Peyer's patch (tissue), 4 donors: ENCODE results near the gene SLC4A8. TPM values are rescaled to one million over a fixed set of nuclear protein-coding genes. Genes with fewer than 3 reads are reported as not detected.

Experiments used
- DNase-seq, 3 donors: peaks; one replicate each; pipeline ENCODE4 v3.0.0-alpha.2; 2017 to 2019
- H3K27ac ChIP-seq, 4 donors: fragments of 200-600 bp; sonication (generic); one replicate each; pipeline ENCODE4 v1.5.1; 2016 to 2019
- H3K27me3 ChIP-seq, 2 donors: fragments of 200-600 bp; sonication (generic); one replicate each; pipeline ENCODE4 v1.5.1; 2019
- H3K36me3 ChIP-seq, 3 donors: fragments of 200-600 bp; sonication (generic); one replicate each; pipeline ENCODE4 v1.5.1; 2016 to 2019
- H3K4me1 ChIP-seq, 4 donors: fragments of 200-600 bp; sonication (generic); one replicate each; pipeline ENCODE4 v1.5.1; 2016 to 2019
- H3K4me3 ChIP-seq, 4 donors: fragments of 200-600 bp; sonication (generic); 1 replicate in 3 of 4; 2 replicates in 1 of 4; pipeline ENCODE4 v1.5.1; 2016 to 2019; ENCODE audit warnings: mild to moderate bottlenecking in 1 of 4
- H3K9me3 ChIP-seq, 4 donors: fragments of 200-600 bp; sonication (generic); one replicate each; pipeline ENCODE4 v1.5.1; 2016 to 2019; ENCODE audit warnings: mild to moderate bottlenecking in 1 of 4
- POLR2A ChIP-seq, 2 donors: fragments of 450-650 bp; IDR thresholded peaks; one replicate each; pipeline ENCODE4 v1.5.1; 2017; ENCODE audit warnings: antibody characterized with exemption in 2 of 2, mild to moderate bottlenecking in 2 of 2, moderate library complexity in 2 of 2
- total RNA-seq, 4 donors: library from RNA; depleted of rRNA; stranded (reverse); fragments of >200 nt; gene quantifications; one replicate each; pipeline ENCODE4 v1.1.0, GENCODE V29; 2016
- TF ChIP-seq, protein P1 (sequence below), 6 experiments: fragments of 450-650 bp in 4 of 6; fragments of 200-600 bp in 2 of 6; sonication (generic) in 1 of 6; IDR thresholded peaks; one replicate each; pipeline ENCODE4 v1.5.1; 2017 to 2019; ENCODE audit warnings: antibody characterized with exemption in 6 of 6, mild to moderate bottlenecking in 3 of 6, moderate library complexity in 1 of 6

The SLC4A8 gene
- total RNA-seq, 4 donors from 2014 or later = 1.9 to 49.5 (median 7.1) TPM

- Histone ChIP-seq H3K27me3 (no peaks in the 10 kb centered on the region), H3K27ac (no peak overlapping the region), H3K4me1 (no peaks in the 10 kb centered on the region), H3K9me3 (no peaks in the 10 kb centered on the region), H3K36me3 (no peaks in the 10 kb centered on the region), H3K4me3 (no peak overlapping the region)
- no peak for DNase-seq
- no peak for TF ChIP-seq POLR2A (IDR thresholded peaks at IDR 0.05)
- TF ChIP-seq, protein P1, sequence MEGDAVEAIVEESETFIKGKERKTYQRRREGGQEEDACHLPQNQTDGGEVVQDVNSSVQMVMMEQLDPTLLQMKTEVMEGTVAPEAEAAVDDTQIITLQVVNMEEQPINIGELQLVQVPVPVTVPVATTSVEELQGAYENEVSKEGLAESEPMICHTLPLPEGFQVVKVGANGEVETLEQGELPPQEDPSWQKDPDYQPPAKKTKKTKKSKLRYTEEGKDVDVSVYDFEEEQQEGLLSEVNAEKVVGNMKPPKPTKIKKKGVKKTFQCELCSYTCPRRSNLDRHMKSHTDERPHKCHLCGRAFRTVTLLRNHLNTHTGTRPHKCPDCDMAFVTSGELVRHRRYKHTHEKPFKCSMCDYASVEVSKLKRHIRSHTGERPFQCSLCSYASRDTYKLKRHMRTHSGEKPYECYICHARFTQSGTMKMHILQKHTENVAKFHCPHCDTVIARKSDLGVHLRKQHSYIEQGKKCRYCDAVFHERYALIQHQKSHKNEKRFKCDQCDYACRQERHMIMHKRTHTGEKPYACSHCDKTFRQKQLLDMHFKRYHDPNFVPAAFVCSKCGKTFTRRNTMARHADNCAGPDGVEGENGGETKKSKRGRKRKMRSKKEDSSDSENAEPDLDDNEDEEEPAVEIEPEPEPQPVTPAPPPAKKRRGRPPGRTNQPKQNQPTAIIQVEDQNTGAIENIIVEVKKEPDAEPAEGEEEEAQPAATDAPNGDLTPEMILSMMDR (IDR thresholded peaks at IDR 0.05) = no peak
Measured at GRCh38 chr12:51413791-51414190, 10.8 kb upstream of the SLC4A8 start.

DNA sequence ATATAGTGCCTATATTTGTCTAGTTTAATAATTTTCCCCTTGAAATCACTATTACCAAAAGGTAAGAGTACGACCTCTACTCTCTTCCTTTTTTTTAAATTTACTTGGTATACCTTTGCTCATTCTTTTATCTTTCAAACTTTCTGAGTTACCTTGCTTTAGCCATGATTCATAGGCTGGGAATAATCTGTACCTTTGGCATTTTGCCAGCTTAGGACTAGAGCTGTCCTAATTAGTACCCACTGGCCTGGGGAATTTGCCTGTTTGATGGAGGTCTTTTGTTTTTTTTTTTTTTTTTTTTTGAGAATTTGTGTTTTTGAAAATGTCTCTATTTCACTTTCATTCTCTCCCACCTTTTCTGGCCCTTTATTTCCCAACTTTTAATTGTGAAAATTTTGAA, 8.7 kb upstream of the SLC4A8 start:
- H3K36me3 ChIP-seq = no peaks in the 10 kb centered on the region
- H3K27ac ChIP-seq = no peak overlapping the region
- DNase-seq = no peak
- H3K9me3 ChIP-seq = no peaks in the 10 kb centered on the region
- H3K4me3 ChIP-seq = no peak overlapping the region
- no peaks in the 10 kb centered on the region for H3K27me3 ChIP-seq
- no peaks in the 10 kb centered on the region for H3K4me1 ChIP-seq
- TF ChIP-seq, protein P1 (IDR thresholded peaks at IDR 0.05) = no peak
- TF ChIP-seq POLR2A (IDR thresholded peaks at IDR 0.05) = no peak

- Histone ChIP-seq H3K27me3 (no peaks in the 10 kb centered on the region), H3K36me3 (no peaks in the 10 kb centered on the region), H3K27ac (no peak overlapping the region), H3K4me1 (no peaks in the 10 kb centered on the region), H3K9me3 (no peaks in the 10 kb centered on the region), H3K4me3 (no peak overlapping the region)
- no peak for DNase-seq
- TF ChIP-seq POLR2A (IDR thresholded peaks at IDR 0.05) = no peak
- TF ChIP-seq, protein P1 (IDR thresholded peaks at IDR 0.05) = no peak
Measured at GRCh38 chr12:51417826-51418225, 6.8 kb upstream of the SLC4A8 start.

- no peak overlapping the region for H3K27ac ChIP-seq
- H3K27me3 ChIP-seq = no peaks in the 10 kb centered on the region
- no peak overlapping the region for H3K4me3 ChIP-seq
- no peaks in the 10 kb centered on the region for H3K36me3 ChIP-seq
- peaks cover 0 to 6% (median 2%) of the 10 kb centered on the region in 4 donors for H3K4me1 ChIP-seq
- DNase-seq = no peak
- no peak for TF ChIP-seq POLR2A (IDR thresholded peaks at IDR 0.05)
- TF ChIP-seq, protein P1 (IDR thresholded peaks at IDR 0.05) = no peak
- H3K9me3 ChIP-seq = no peaks in the 10 kb centered on the region
Measured at GRCh38 chr12:51419425-51420193, 5.0 kb upstream of the SLC4A8 start.

- Histone ChIP-seq H3K4me3 (no peak overlapping the region), H3K4me1 (peaks cover 0 to 12% (median 4%) of the 10 kb centered on the region in 4 donors), H3K9me3 (no peaks in the 10 kb centered on the region), H3K36me3 (no peaks in the 10 kb centered on the region), H3K27ac (no peak overlapping the region), H3K27me3 (no peaks in the 10 kb centered on the region)
- peak in 1 of 3 donors; percentile 69 for DNase-seq
- no peak for TF ChIP-seq POLR2A (IDR thresholded peaks at IDR 0.05)
- TF ChIP-seq, protein P1 (IDR thresholded peaks at IDR 0.05) = peak in 5 of 6 experiments; percentile 16 to 78 (median 71)
Measured at GRCh38 chr12:51421266-51421884, 3.3 kb upstream of the SLC4A8 start.
